Suprapubic skin (tissue), 4 donors: ENCODE measurements around the gene COLEC11. TPM values are rescaled to one million over a fixed set of nuclear protein-coding genes. Genes with fewer than 3 reads are reported as not detected.

ENCODE experiments used
- DNase-seq, 2 donors: peaks; one replicate each; pipeline ENCODE4 v3.0.0-alpha.2; 2019; ENCODE audit warnings: low spot score in 2 of 2
- H3K27ac ChIP-seq: fragments of 200-600 bp; sonication (generic); one replicate; pipeline ENCODE4 v1.5.1; 2019
- H3K27me3 ChIP-seq: fragments of 200-600 bp; sonication (generic); one replicate; pipeline ENCODE4 v1.5.1; 2019
- H3K36me3 ChIP-seq: fragments of 200-600 bp; sonication (generic); one replicate; pipeline ENCODE4 v1.5.1; 2019
- H3K4me1 ChIP-seq: fragments of 200-600 bp; sonication (generic); one replicate; pipeline ENCODE4 v1.5.1; 2019
- H3K4me3 ChIP-seq: fragments of 200-600 bp; sonication (generic); one replicate; pipeline ENCODE4 v1.5.1; 2019; ENCODE audit warnings: mild to moderate bottlenecking
- H3K9me3 ChIP-seq: fragments of 200-600 bp; sonication (generic); one replicate; pipeline ENCODE4 v1.5.1; 2019
- EP300 ChIP-seq: sonication (generic); formaldehyde crosslinking; IDR thresholded peaks from one replicate; pipeline ENCODE4 v1.6.1; 2017; ENCODE audit warnings: antibody characterized with exemption
- POLR2A ChIP-seq, 2 donors: fragments of 450-650 bp; IDR thresholded peaks; one replicate each; pipeline ENCODE4 v1.6.1; 2017; ENCODE audit warnings: antibody characterized with exemption in 2 of 2, mild to moderate bottlenecking in 2 of 2, moderate library complexity in 2 of 2
- POLR2AphosphoS5 ChIP-seq, 3 donors: sonication (generic); formaldehyde crosslinking; IDR thresholded peaks; one replicate each; pipeline ENCODE4 v1.6.1; 2017; ENCODE audit warnings: antibody characterized with exemption in 3 of 3
- WGBS: methylation state at CpG from one replicate; pipeline ENCODE4 v1.1.5; 2018; 5-methylcytosine and 5-hydroxymethylcytosine counted together
- total RNA-seq, 4 donors: library from RNA; depleted of rRNA; stranded (reverse); fragments of >200 nt; gene quantifications; one replicate each; pipeline ENCODE4 v1.1.0, GENCODE V29; 2016
- TF ChIP-seq, protein P1 (sequence below), 2 donors: fragments of 200-600 bp in 1 of 2; fragments of 450-650 bp in 1 of 2; sonication (generic) in 1 of 2; IDR thresholded peaks; one replicate each; pipeline ENCODE4 v1.5.1; 2016 to 2019; ENCODE audit warnings: antibody characterized with exemption in 2 of 2, mild to moderate bottlenecking in 1 of 2, moderate library complexity in 1 of 2

COLEC11 gene
- total RNA-seq, 4 donors from 2014 or later = 0.39 to 0.68 TPM; not detected in 2

DNA sequence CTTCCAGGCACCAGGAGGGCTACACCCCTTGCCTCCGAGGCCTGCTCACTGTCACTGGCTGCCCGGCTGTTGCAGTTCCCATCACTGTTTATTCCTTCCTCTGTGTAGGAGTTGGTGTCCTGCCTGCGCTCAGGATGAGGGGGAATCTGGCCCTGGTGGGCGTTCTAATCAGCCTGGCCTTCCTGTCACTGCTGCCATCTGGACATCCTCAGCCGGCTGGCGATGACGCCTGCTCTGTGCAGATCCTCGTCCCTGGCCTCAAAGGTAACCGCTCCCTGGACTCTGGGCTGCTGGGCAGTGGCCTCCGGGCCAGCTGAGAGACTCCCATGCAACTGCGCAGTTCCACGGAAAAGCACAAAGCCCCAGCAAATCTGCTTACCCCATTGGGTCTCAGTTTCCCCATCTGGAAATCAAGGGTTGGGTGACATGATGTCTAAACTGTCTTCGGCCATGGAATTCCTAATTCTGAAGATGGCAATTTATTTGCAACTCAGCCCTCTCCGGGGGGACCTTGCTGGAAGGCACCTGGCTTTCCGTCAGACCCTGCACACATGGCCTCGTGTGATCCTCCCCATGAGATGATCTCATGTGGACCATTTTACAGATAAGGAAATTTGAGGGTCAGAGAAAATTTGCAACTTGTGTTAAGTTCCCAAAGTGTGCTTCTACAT, 9.4 kb downstream of the COLEC11 start:
- TF ChIP-seq EP300 = no peak
- no peak for TF ChIP-seq POLR2AphosphoS5 (IDR thresholded peaks at IDR 0.05)
- TF ChIP-seq POLR2A (IDR thresholded peaks at IDR 0.05) = no peak
- TF ChIP-seq, protein P1, sequence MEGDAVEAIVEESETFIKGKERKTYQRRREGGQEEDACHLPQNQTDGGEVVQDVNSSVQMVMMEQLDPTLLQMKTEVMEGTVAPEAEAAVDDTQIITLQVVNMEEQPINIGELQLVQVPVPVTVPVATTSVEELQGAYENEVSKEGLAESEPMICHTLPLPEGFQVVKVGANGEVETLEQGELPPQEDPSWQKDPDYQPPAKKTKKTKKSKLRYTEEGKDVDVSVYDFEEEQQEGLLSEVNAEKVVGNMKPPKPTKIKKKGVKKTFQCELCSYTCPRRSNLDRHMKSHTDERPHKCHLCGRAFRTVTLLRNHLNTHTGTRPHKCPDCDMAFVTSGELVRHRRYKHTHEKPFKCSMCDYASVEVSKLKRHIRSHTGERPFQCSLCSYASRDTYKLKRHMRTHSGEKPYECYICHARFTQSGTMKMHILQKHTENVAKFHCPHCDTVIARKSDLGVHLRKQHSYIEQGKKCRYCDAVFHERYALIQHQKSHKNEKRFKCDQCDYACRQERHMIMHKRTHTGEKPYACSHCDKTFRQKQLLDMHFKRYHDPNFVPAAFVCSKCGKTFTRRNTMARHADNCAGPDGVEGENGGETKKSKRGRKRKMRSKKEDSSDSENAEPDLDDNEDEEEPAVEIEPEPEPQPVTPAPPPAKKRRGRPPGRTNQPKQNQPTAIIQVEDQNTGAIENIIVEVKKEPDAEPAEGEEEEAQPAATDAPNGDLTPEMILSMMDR (IDR thresholded peaks at IDR 0.05) = no peak
- Histone ChIP-seq H3K27me3 (peaks cover 5% of the 10 kb centered on the region), H3K4me3 (no peak overlapping the region), H3K9me3 (no peaks in the 10 kb centered on the region), H3K36me3 (no peaks in the 10 kb centered on the region), H3K4me1 (no peaks in the 10 kb centered on the region), H3K27ac (no peak overlapping the region)
- WGBS = 83% methylated on average over 6 of the region's 16 CpGs
- peak in 1 of 2 donors; percentile 65 for DNase-seq

GRCh38 chr2:3604991-3605961, 10.4 kb downstream of the COLEC11 start:
- Histone ChIP-seq H3K36me3 (no peaks in the 10 kb centered on the region), H3K27me3 (peaks cover 5% of the 10 kb centered on the region), H3K27ac (no peak overlapping the region), H3K4me1 (no peaks in the 10 kb centered on the region), H3K4me3 (no peak overlapping the region), H3K9me3 (no peaks in the 10 kb centered on the region)
- TF ChIP-seq POLR2A (IDR thresholded peaks at IDR 0.05) = no peak
- no peak for TF ChIP-seq EP300
- TF ChIP-seq POLR2AphosphoS5 (IDR thresholded peaks at IDR 0.05) = no peak
- TF ChIP-seq, protein P1 (IDR thresholded peaks at IDR 0.05) = no peak
- 60% methylated on average over 32 of the region's 44 CpGs for WGBS
- DNase-seq = peak in 1 of 2 donors; percentile 68

- H3K4me3 ChIP-seq = no peak overlapping the region
- H3K4me1 ChIP-seq = no peaks in the 10 kb centered on the region
- peaks cover 5% of the 10 kb centered on the region for H3K27me3 ChIP-seq
- TF ChIP-seq, protein P1 (IDR thresholded peaks at IDR 0.05) = no peak
- TF ChIP-seq POLR2A (IDR thresholded peaks at IDR 0.05) (no peak), EP300 (no peak), POLR2AphosphoS5 (IDR thresholded peaks at IDR 0.05) (no peak)
- no peak for DNase-seq
- H3K9me3 ChIP-seq = no peaks in the 10 kb centered on the region
- H3K27ac ChIP-seq = no peak overlapping the region
- WGBS = 80% methylated on average over 3 of the region's 11 CpGs
- no peaks in the 10 kb centered on the region for H3K36me3 ChIP-seq
Observed at GRCh38 chr2:3606028-3606369, 11.1 kb downstream of the COLEC11 start.

GRCh38 chr2:3606370-3607201, 11.7 kb downstream of the COLEC11 start:
- H3K4me3 ChIP-seq = no peak overlapping the region
- 90% methylated on average over 34 of the region's 37 CpGs for WGBS

More at GRCh38 chr2:3606370-3607201, 11.7 kb downstream of the COLEC11 start:
- H3K27ac ChIP-seq = no peak overlapping the region
- H3K9me3 ChIP-seq = no peaks in the 10 kb centered on the region
- no peaks in the 10 kb centered on the region for H3K4me1 ChIP-seq
- no peaks in the 10 kb centered on the region for H3K36me3 ChIP-seq
- no peak for DNase-seq
- TF ChIP-seq, protein P1 (IDR thresholded peaks at IDR 0.05) = no peak
- no peak for TF ChIP-seq POLR2A (IDR thresholded peaks at IDR 0.05)
- TF ChIP-seq EP300 = no peak
- no peak for TF ChIP-seq POLR2AphosphoS5 (IDR thresholded peaks at IDR 0.05)
- H3K27me3 ChIP-seq = peaks cover 5% of the 10 kb centered on the region
